Measurements from ENCODE around the gene VAMP1. TPM values are rescaled to one million over a fixed set of nuclear protein-coding genes. Genes with fewer than 3 reads are reported as not detected.

The VAMP1 gene
- total and polyA plus RNA-seq, 2 of the 8 experiments (the other 6 are each of a cell fraction or from before 2014, with no cell fraction given), result 10.8 to 23.1 TPM

DNA sequence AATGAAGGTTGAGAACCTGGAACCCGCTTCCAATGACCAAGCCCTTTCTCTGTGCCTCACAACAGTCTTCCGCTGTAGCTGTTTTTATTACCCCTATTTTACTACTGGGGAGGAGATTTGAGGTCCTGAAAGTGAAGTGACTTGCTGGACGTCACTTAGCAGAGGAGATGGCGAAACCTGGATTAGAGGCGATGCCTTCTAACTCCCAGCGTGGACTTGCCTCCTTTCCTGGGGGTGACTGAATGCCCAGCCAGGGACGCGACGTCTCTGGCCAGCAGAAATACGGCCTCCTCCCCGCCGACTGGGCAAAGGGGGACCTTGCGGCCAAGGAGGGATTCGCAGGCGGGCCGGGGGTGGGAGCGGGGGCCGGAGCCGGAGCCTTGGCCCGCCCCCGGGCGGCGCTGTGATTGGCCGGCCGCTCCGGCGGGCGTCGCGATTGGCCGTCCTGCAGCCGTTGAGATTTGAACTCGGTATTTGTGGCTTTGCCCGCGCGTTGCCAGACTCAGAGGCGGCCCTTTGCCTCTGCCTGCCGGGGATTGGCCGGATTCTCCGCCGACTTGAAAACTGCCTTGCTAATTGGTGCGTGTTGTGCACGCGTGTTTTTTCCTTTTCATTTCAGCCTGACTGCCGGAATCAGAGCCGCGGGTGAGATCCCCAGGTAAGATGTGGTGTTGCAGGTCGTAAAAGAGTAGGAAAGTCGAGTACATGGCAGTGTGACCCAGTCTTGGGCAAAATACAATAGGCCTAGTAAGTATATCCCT lies 23.2 kb upstream of the VAMP1 start, which contains the start of gene NCAPD2 (continued):
- TF ChIP-seq EP300 (IDR thresholded peaks at IDR 0.05; ENCODE audit: borderline replicate concordance in 1 of 2, low read depth in 2 of 2, low read length in 2 of 2) (no peak), SP2 (IDR thresholded peaks at IDR 0.05; ENCODE audit: low read length) (peak; percentile 21; the same call in 1 of the 2 replicates), SIRT6 (IDR thresholded peaks at IDR 0.05; ENCODE audit: low read length) (no peak), TAF1 (IDR thresholded peaks at IDR 0.05; ENCODE audit: low read depth, low read length) (0 out of 2 replicates have a peak, but pooled peaks have one; percentile 13), EGR1 (IDR thresholded peaks at IDR 0.05; ENCODE audit: borderline replicate concordance, low read depth, low read length) (peak; percentile 62; the same call in 1 of the 2 replicates), SIX5 (IDR thresholded peaks at IDR 0.05; ENCODE audit: low read depth, low read length) (no peak), SIN3A (conservative IDR thresholded peaks at IDR 0.05 in 1 of 2, IDR thresholded peaks at IDR 0.05 in 1 of 2; ENCODE audit: low read depth in 1 of 2, low read length in 2 of 2) (peak; percentile 87; a peak in 2 of 4 replicates), E2F6 (IDR thresholded peaks at IDR 0.05) (peak; percentile 30; the same call in 1 of the 2 replicates), RNF2 (IDR thresholded peaks at IDR 0.05; ENCODE audit: borderline replicate concordance, low read depth, low read length, missing control alignments, poor library complexity, severe bottlenecking) (no peak), TCF12 (IDR thresholded peaks at IDR 0.05; ENCODE audit: low read depth, low read length) (no peak), CEBPB (IDR thresholded peaks at IDR 0.05; ENCODE audit: low read depth, low read length) (no peak), BCL11A (IDR thresholded peaks at IDR 0.05; ENCODE audit: low read depth in 2 of 2, low read length in 2 of 2) (no peak), YY1 (IDR thresholded peaks at IDR 0.05; ENCODE audit: low read depth, low read length) (no peak), CTCF (IDR thresholded peaks at IDR 0.05; ENCODE audit: control extremely low read depth in 1 of 3, insufficient read depth in 1 of 3, low read depth in 1 of 3, low read length in 3 of 3) (peak in 2 of 3 experiments; percentile 12 to 19; a peak in 2 of 4 replicates), RAD21 (IDR thresholded peaks at IDR 0.05 in 1 of 2, conservative IDR thresholded peaks at IDR 0.05 in 1 of 2; ENCODE audit: low read depth in 2 of 2, low read length in 2 of 2) (no peak; a peak in 1 of 4 replicates)
- TF ChIP-seq, protein P1, sequence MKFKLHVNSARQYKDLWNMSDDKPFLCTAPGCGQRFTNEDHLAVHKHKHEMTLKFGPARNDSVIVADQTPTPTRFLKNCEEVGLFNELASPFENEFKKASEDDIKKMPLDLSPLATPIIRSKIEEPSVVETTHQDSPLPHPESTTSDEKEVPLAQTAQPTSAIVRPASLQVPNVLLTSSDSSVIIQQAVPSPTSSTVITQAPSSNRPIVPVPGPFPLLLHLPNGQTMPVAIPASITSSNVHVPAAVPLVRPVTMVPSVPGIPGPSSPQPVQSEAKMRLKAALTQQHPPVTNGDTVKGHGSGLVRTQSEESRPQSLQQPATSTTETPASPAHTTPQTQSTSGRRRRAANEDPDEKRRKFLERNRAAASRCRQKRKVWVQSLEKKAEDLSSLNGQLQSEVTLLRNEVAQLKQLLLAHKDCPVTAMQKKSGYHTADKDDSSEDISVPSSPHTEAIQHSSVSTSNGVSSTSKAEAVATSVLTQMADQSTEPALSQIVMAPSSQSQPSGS (IDR thresholded peaks at IDR 0.05; ENCODE audit: low read length), result 0 out of 2 replicates have a peak, but pooled peaks have one; percentile 28

All from H1 (cell line).